ENCODE measurements around the gene MPC2. TPM values are rescaled to one million over a fixed set of nuclear protein-coding genes. Genes with fewer than 3 reads are reported as not detected.

The MPC2 gene
- total and polyA plus RNA-seq, 4 donors: 37.3 to 94.8 (median 52.3) TPM

Other genes with a start within 250 kb of the MPC2 start
- 100 to 1,000 TPM; 101 to 148 TPM for gene MPZL1, start 215.1 kb downstream of the MPC2 start, total RNA-seq
- 10 to 100 TPM; 21.7 to 58.8 TPM for gene MPZL1, start 215.1 kb downstream of the MPC2 start, polyA plus RNA-seq
- under 1 TPM; 0.16 to 0.24 TPM for gene ADCY10, start 22.9 kb downstream of the MPC2 start, total RNA-seq
- under 1 TPM; 0.13 to 0.15 TPM for gene ADCY10, start 22.9 kb downstream of the MPC2 start, polyA plus RNA-seq
- gene DCAF6, start 389 bp downstream of the MPC2 start, total RNA-seq: 10 to 100 TPM; 55.5 to 68.7 TPM
- 10 to 100 TPM; 37.3 to 43.3 TPM for gene DCAF6, start 389 bp downstream of the MPC2 start, polyA plus RNA-seq
- gene GPR161, start 199.9 kb upstream of the MPC2 start, total RNA-seq: 10 to 100 TPM; 14.4 to 19.8 TPM
- 10 to 100 TPM in 1 of 2 donors, 1 to 10 TPM in 1; 6.0 to 13.1 TPM for gene GPR161, start 199.9 kb upstream of the MPC2 start, polyA plus RNA-seq
- 10 to 100 TPM; 25.1 to 28.9 TPM for gene TIPRL, start 241.9 kb upstream of the MPC2 start, total RNA-seq
- 10 to 100 TPM; 14.3 to 19.7 TPM for gene TIPRL, start 241.9 kb upstream of the MPC2 start, polyA plus RNA-seq